Fibroblast of upper back skin (primary cell): Measurements from ENCODE around the gene IFT80.
A peak's percentile ranks its signal among the peaks of the same experiment; 100 is the strongest.

Experiments
- DNase-seq: peaks from one replicate; pipeline ENCODE4 v3.0.0-alpha.2; 2013

The IFT80 gene

GRCh38 chr3:160399125-160400029, at the start of gene IFT80, which contains the start of gene SMC4:
IFT80 (minus strand) TSS chr3:160399225; CDS start chr3:160384600, 14,625 bp downstream.
SMC4 (plus strand) TSS chr3:160399650; CDS start chr3:160400827, 1,177 bp downstream.
- DNase-seq, result peak; percentile 96

GRCh38 chr3:160447544-160447943, 48.5 kb upstream of the IFT80 start:
- peak; percentile 43 for DNase-seq

DNA sequence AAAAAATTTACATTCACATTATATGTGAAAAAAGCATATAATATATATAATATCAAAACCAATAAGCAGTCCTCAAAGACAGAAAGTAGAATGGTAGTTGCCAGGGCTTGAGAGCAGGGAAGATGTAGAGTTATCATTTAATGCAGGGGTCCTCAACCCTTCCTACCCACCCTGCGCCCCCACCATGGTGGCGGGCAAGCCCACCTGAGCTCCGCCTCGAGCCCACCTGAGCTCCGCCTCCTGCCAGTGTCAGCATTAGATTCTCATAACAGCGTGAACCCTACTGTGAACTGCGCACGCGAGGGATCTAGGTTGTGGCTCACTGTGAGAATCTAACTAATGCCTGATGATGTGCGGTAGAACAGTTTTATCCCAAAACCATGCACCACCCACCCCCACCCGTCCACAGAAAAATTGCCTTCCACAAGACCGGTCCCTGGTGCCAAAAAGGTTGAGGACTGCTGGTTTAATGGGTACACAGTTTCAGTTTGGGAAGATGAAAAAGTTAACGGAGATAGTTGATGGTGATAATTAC, 47.6 kb upstream of the IFT80 start:
- no peak for DNase-seq

DNA sequence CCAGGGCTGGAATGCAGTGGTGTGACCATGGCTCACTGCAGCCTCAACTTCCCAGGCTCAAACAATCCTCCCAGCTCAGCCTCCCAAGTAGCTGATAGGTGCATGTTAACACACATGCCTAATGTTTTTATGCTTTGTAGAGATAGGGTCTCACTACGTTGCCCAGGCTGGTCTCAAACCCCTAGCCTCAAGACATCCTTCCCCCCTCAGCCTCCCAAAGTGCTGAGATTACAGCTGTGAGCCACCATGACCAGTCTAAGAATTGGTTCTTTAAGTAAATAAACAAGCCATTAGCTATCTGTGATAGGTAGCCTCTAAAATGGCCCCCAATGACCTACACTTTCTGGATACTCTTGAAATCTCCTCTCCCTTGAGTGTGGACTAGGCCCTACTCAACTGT, 46.8 kb upstream of the IFT80 start:
- no peak for DNase-seq

- no peak for DNase-seq
Observed at GRCh38 chr3:160444411-160444810, 45.4 kb upstream of the IFT80 start.

DNA sequence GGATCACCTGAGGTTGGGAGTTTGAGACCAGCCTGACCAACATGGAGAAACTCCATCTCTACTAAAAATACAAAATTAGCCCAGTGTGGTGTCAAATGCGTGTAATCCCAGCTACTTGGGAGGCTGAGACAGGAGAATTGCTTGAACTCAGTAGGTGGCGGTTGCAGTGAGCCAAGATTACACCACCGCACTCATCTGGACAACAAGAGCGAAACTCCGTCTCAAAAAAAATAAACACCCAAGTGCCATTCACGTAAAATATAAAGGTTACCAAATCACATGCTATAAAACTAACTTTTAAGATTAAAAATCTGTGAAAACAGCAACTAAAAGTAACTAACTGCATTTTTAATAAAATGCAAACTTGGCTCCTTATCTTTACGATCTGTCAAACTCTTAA, 41.7 kb upstream of the IFT80 start:
- no peak for DNase-seq

- no peak for DNase-seq
Observed at GRCh38 chr3:160437083-160437455, 38.0 kb upstream of the IFT80 start.

GRCh38 chr3:160435747-160436146, 36.7 kb upstream of the IFT80 start:
- no peak for DNase-seq

DNA sequence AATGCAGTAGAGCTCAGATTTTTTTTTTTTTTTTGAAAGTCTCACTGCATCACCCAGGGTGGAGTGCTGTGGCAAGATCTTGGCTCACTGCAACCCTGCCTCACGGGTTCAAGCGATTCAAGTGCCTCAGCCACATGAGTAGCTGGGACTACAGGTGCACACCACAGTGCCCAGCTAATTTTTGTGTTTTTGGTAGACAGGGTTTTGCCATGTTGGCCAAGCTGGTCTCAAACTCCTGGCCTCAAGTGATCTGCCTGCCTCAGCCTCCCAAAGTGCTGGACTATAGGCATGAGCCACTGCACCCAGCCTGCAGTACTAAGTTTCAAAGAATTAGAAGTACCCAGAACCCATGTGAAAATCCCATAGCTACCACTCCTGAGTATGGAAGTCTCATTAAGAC, 36.1 kb upstream of the IFT80 start:
- DNase-seq, result no peak

DNA sequence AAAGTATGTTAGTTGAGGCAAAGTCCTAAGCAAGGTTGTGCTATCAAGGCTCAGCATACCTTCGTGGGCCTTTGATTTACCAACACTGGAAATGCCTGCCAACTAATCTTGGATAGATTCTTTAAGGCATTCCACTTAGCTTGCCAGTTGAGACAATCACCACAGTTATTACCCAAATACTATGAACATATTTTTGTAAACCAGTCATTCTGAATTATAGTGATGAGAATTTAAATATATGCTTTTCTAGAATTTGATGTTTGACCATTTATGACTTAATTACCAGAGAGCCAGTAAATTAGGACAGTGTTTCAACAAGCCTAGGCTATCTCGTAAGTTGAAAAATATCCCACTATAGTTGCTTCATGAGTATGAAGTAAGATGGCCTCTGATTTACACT, 35.0 kb upstream of the IFT80 start:
- DNase-seq, result peak; percentile 71

DNA sequence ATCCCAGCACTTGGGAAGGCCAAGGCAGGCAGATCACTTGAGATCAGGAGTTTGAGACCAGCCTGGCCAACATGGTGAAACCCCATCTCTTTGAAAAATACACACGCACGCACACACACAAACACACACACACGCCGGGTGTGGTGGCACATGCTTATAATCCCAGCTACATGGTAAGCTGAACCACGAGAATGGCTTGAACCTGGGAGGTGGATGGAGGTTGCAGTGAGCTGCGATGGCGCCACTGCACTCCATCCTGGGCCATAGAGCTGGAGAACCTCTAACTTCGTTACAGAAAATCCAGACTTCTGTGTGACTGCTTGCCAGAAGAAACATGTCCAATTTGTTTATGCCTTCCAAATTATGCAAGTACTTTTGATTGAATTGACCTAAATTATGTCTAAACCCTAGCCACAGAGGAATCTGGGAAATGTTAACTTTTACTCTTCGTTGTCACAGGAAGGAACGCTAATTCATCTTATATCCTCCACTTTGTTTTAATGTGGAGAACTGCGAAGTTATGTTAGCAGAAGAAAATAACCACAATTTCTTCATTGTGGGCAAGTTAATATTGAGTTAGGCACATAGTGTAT, 28.9 kb upstream of the IFT80 start:
- DNase-seq, result no peak

DNA sequence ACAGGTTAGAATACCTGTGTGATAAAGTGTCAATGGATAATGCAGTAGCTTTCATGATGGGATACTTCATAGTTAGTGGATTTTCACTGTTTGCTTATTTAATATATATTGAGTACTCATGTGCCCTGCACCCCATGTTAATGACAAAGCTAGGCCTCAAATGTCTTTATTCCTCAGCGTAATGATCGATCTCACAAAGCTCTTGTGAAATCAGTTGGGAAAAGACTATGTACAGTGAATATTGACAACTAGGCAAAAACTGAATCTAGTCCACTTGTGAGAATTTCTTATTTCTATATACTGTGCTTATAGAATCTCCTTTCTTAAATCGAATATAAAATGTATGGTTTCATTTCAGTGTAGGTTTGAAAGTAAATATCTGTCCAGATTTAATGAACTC, 18.3 kb upstream of the IFT80 start:
- DNase-seq, result no peak

DNA sequence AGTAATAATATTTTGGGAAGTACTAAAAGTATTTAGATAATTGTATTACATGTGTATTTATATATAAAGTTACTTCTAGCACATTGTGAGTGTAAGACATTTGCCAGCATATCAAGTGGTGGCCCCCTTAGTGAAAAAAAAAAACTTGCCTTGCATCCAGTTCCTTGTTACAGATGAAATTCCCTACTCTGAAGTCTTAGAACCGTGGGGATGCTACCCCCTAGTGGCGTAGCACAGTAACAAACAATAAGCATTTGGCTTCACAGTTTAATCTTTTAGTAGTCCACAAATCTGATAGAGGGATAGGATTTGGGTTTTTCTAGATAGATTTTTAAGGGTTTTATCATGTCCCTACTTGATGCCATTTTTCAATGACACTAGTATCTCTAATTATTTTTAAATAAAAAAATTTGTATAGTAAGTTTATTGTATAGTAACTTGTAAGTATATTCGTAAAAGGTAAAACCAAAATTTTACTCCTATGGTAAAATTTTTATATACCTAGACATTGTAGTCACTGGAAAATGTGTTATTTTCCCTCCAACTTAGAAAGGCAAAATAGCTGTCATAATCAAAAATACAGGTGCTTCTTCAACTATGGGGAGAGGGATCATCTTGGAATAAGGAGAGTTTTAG, 14.7 kb upstream of the IFT80 start:
- DNase-seq, result peak; percentile 81

DNA sequence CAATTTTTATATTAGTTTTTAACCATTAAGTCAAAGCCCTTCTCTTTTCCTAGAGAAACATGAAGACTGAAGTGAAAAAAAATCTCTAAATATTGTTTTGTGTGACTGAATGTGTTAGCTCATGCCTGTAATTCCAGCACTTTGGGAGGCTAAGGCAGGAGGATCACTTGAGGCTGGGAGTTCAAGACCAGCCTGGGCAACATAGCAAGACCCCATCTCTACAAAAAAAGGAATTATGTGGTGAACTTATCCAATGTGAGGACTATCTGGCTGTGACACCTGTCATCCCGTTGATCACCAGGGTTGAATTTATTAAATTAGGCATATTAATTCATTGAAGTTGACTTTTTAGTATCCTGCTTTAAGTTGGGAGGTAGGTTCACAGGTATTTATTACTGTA, 13.5 kb upstream of the IFT80 start:
- DNase-seq, result no peak

- DNase-seq, result no peak
Observed at GRCh38 chr3:160409812-160410610, 11.0 kb upstream of the IFT80 start.

DNA sequence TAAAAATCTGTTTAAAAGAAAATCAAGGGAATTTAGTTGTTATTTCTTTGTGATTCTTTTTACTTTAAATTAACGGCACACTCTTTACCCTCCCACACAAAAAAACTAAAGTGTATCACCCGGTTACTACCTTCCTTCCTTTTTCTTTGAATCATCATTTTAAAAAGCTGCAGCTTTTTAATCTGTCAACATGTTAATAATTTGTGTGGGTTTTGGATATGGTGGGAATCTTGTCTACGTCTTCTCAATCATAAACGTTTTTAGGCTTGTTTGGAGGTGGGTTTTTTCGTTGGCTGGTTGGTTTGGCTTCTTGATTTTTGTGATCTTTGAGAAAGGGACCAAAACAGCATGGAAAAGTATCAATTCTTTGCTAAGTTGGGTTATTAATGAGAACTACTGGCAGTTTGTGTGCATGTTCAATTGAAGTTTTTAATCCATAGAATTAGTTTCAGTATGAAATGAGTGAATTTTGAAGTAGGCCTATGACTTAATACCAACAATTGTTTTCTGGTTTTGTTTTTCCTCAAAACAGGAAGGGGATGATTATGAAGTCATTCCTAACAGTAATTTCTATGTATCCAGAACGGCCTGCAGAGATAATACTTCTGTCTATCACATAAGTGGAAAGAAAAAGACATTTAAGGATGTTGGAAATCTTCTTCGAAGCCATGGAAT, 4.9 kb upstream of the IFT80 start:
- DNase-seq, result no peak

DNA sequence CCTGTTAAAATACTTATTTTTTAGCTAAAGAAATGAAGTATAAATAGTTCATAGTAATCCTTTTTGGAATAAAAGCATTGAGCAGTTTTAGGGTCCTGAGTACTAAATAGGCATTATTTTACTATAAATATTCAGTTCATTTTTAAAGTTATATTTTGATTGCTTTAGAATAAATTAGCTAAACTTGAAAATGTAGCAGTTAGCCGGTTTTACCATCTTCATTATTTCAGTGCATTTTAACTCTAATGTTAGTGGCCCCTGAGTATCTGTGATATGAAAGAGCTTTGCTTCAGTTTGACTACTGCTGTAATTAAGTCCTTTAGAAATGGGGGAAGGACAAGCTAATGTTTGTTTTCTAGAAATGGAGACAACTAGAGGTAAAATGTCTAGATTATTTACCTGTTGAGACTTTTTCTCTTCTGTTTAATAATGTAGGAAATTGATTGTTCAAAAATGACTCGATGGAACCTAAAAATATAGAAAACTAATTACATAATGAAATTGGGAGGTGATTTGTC, 4.1 kb upstream of the IFT80 start:
- DNase-seq, result no peak

DNA sequence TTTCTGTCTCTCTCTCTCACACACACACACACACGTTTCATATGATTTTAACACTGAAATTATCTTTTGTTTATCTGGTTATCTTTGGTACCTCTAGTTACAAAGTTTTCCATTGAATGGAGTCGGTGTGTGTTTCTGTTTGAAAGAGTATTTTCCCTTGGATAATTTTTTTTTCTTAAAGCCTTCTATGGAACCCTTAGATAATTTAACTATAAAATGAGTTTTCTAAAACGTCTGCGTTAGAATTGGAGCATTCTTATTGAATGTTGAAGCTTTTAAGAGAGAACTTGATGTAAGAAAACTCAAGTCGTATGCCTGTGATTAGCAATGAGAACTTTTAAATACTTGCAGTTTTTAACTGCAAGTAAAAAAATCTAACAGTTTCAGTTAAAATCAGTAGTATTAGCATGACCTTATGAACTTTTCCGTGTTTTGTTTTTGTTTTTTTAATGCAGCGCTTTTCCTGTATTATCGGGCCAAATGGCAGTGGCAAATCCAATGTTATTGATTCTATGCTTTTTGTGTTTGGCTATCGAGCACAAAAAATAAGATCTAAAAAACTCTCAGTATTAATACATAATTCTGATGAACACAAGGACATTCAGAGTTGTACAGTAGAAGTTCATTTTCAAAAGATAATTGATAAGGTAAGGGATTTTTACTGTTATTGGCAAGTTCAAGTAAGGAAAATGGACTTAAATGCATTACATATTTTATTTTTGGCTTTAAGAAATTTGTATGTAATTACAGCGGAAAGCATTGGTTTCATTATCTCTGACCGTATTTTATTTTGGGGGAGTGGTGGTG, 3.4 kb upstream of the IFT80 start:
- DNase-seq, result no peak

GRCh38 chr3:160401291-160402095, 2.5 kb upstream of the IFT80 start:
- DNase-seq, result peak; percentile 76

GRCh38 chr3:160400702-160401150, 1.7 kb upstream of the IFT80 start:
- DNase-seq, result no peak
